Thymus (tissue), 11 donors: Measurements from ENCODE around the gene ADCY3. TPM values are rescaled to one million over a fixed set of nuclear protein-coding genes. Genes with fewer than 3 reads are reported as not detected.
"Not testable (repeated sequence)": the region's sequence is repeated elsewhere in the genome, so short reads cannot be mapped to it uniquely, and the experiment has no call there.

Experiments
- DNase-seq, 9 donors: peaks; one replicate each; pipeline ENCODE4 v3.0.0-alpha.2; 2013; ENCODE audit warnings: low spot score in 9 of 9, low read depth in 6 of 9, missing footprints in 1 of 9
- H3K27ac ChIP-seq, 2 donors: one replicate each; pipeline ENCODE4 v1.5.1; 2013; ENCODE audit warnings: control low read depth in 1 of 2, low read depth in 1 of 2, low read length in 1 of 2, mild to moderate bottlenecking in 1 of 2, moderate library complexity in 1 of 2
- H3K27me3 ChIP-seq, 2 donors: one replicate each; pipeline ENCODE4 v1.5.1; 2013; ENCODE audit warnings: low read length in 1 of 2; ENCODE audit not compliant: control insufficient read depth in 2 of 2, insufficient read depth in 1 of 2
- H3K36me3 ChIP-seq, 2 donors: one replicate each; pipeline ENCODE4 v1.5.1; 2013; ENCODE audit warnings: low read length in 1 of 2, mild to moderate bottlenecking in 1 of 2, moderate library complexity in 1 of 2; ENCODE audit not compliant: control insufficient read depth in 2 of 2, insufficient read depth in 2 of 2
- H3K4me1 ChIP-seq, 2 donors: one replicate each; pipeline ENCODE4 v1.5.1; 2013; ENCODE audit warnings: low read length in 2 of 2; ENCODE audit not compliant: control insufficient read depth in 2 of 2, insufficient read depth in 2 of 2
- H3K4me3 ChIP-seq, 2 donors: one replicate each; pipeline ENCODE4 v1.5.1; 2013; ENCODE audit warnings: low read length in 2 of 2, control low read depth in 1 of 2, mild to moderate bottlenecking in 1 of 2
- H3K9me3 ChIP-seq, 2 donors: one replicate each; pipeline ENCODE4 v1.5.1; 2013; ENCODE audit warnings: low read length in 1 of 2, mild to moderate bottlenecking in 1 of 2; ENCODE audit not compliant: control insufficient read depth in 2 of 2, insufficient read depth in 1 of 2
- WGBS: extraction: QIAGEN DNeasy Blood & Tissue Kit; methylation state at CpG from one replicate; pipeline ENCODE4 v1.1.7; 2013; 5-methylcytosine and 5-hydroxymethylcytosine counted together
- polyA plus RNA-seq: library from polyadenylated mRNA; stranded (reverse); fragments of 200-250 nt; gene quantifications from one replicate; pipeline ENCODE4 v1.2.3, GENCODE V29; 2013
- total RNA-seq: library from RNA; stranded (reverse); fragments of 120-200 nt; gene quantifications from one replicate; pipeline ENCODE4 v1.2.4, GENCODE V29; 2013
- donor health status: healthy.

ADCY3 gene
- total and polyA plus RNA-seq, 2 donors = 17.1 to 37.1 TPM

DNA sequence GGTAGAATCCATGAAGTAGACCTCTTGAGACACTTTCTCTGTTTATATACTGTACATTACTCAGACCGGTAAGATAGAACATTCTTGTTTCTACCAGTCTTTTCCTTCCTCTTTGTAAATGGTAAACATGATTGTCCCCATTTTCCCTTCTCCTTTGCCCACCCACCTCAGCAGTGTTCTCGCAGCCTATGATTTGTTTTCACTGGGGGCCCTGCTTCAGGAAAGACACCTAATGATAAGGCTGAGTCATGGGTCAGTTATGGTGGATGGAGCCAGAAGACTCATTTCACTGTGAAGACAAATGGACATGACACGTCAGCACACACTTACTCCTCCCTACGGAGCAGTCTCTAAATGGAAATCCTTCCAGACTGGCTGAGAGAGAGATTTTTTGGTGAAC lies 103.2 kb downstream of the ADCY3 start:
- no peaks in the 10 kb centered on the region for H3K27me3 ChIP-seq
- 99% methylated on average over 4 of the region's 4 CpGs for WGBS
- H3K4me3 ChIP-seq = no peak overlapping the region
- peaks cover 79 to 84% of the 10 kb centered on the region in 2 donors for H3K36me3 ChIP-seq
- H3K27ac ChIP-seq = no peak overlapping the region
- DNase-seq = no peak
- no peaks in the 10 kb centered on the region for H3K4me1 ChIP-seq
- no peaks in the 10 kb centered on the region for H3K9me3 ChIP-seq

DNA sequence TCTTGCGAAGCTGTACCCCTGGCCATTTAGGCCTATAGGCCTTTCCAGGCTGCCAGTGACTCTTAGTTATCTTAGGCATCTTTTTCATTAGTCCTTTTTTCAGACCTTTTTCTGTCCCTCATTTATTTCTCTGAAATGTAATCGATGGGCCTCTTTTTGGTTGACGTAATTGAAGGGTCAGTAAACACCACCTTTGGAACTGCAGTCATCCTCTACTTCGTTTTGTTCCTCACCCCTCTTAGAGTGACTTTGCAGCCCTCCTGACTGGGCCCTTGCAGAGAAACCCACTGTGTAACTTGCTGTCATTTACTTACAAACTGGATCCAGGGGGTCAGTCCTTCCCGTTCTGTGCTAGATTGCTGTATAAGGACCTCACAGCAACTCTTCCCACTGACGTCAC lies 103.6 kb downstream of the ADCY3 start:
- Histone ChIP-seq H3K36me3 (peaks cover 74 to 79% of the 10 kb centered on the region in 2 donors), H3K4me3 (no peak overlapping the region), H3K27me3 (no peaks in the 10 kb centered on the region), H3K4me1 (no peaks in the 10 kb centered on the region), H3K27ac (no peak overlapping the region), H3K9me3 (no peaks in the 10 kb centered on the region)
- 97% methylated on average over 6 of the region's 6 CpGs for WGBS
- no peak for DNase-seq

GRCh38 chr2:24815171-24815570 lies 104.9 kb downstream of the ADCY3 start:
- no peak for DNase-seq
- peaks cover 62 to 67% of the 10 kb centered on the region in 2 donors for H3K36me3 ChIP-seq
- no peak overlapping the region for H3K27ac ChIP-seq
- H3K27me3 ChIP-seq = no peaks in the 10 kb centered on the region
- no peak overlapping the region for H3K4me3 ChIP-seq
- no peaks in the 10 kb centered on the region for H3K9me3 ChIP-seq
- H3K4me1 ChIP-seq = no peaks in the 10 kb centered on the region
- WGBS = 97% methylated on average over 4 of the region's 4 CpGs

GRCh38 chr2:24814516-24814915 lies 105.5 kb downstream of the ADCY3 start:
- H3K9me3 ChIP-seq = no peaks in the 10 kb centered on the region
- no peak for DNase-seq
- H3K27me3 ChIP-seq = no peaks in the 10 kb centered on the region
- H3K4me1 ChIP-seq = no peaks in the 10 kb centered on the region
- H3K36me3 ChIP-seq = peaks cover 56 to 65% of the 10 kb centered on the region in 2 donors
- no peak overlapping the region for H3K27ac ChIP-seq
- 98% methylated on average over 4 of the region's 4 CpGs for WGBS
- no peak overlapping the region for H3K4me3 ChIP-seq

DNA sequence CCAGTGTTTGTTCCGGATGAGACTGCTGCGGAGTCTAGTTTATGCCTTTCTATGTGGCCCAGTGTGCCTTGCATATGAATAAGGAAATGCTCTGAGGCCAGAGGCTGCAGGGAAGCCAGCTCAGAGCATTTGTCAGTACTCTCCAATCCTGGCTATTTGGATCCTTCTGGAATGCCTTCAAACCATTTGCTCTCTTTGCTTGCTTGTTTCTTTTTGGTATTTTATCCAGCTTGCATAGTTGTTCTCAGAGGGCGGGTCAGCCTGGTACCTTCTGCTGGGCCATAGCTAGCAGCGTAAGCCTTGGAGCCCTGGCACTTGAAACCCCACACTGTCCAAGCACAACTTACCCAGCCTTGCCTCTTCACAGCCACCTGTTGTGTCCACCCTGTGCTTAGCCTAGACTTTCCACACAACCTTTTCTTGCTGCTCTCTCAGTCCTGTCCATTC lies 106.3 kb downstream of the ADCY3 start:
- Histone ChIP-seq H3K27me3 (no peaks in the 10 kb centered on the region), H3K27ac (no peak overlapping the region), H3K4me3 (no peak overlapping the region), H3K36me3 (peaks cover 50 to 57% of the 10 kb centered on the region in 2 donors), H3K4me1 (no peaks in the 10 kb centered on the region), H3K9me3 (no peaks in the 10 kb centered on the region)
- DNase-seq = no peak
- WGBS = 95% methylated on average over 4 of the region's 4 CpGs

DNA sequence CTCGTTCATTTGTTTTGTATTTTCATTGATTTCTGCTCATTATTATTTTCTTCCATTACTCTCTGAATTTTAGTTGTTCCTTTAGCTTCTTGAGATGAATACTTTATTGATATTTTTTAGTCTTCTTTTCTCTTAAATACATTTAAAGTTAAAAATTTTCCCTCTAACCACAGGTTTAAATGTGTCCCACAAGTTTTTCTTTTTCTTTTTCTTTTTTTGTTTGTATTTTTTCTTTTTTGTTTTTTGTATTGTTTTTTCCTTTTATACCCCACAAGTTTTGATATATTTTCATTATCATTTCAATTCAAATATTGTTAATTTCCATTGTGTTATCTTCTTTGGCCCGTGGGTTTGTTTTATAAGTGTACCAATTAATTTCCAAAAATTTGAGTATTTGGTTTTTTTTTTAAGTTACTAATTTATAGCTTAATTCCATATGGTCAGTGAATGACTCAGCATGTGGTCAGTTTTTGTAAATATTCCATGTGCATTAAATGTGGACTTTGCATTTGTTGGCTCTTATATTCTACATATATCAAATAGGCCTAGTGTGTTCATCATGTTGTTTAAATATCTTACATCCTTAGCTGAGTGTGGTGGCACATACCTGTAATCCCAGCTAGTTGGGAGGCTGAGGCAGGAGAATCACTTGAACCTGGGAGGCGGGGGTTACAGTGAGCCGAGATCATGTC lies 110.6 kb downstream of the ADCY3 start:
- no peak for DNase-seq
- Histone ChIP-seq H3K27ac (no peak overlapping the region), H3K36me3 (peaks cover 28 to 37% of the 10 kb centered on the region in 2 donors), H3K9me3 (peaks cover 0 to 6% of the 10 kb centered on the region in 2 donors), H3K4me1 (no peaks in the 10 kb centered on the region), H3K27me3 (no peaks in the 10 kb centered on the region), H3K4me3 (no peak overlapping the region)
- 98% methylated on average over 4 of the region's 4 CpGs for WGBS

DNA sequence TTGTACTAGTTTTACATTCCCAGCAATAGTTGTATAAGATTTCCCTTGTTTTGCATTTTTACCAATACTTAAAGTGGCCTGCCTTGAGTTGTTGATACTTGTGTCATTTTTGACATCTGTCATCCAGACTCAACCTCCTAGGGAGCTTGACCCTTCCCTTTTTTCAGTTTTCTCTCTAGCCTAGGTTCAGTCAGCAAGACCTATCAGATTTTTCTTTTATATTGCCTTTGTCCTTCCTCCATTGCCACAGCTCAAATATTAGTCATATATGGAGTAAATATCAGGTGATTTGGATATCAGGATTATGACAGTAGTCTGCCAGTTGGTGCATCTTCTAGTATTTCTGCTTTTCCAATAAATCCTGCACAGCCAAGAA lies 113.4 kb downstream of the ADCY3 start:
- Histone ChIP-seq H3K36me3 (peaks cover 14 to 25% of the 10 kb centered on the region in 2 donors), H3K27ac (no peak overlapping the region), H3K27me3 (no peaks in the 10 kb centered on the region), H3K4me1 (no peaks in the 10 kb centered on the region), H3K4me3 (no peak overlapping the region), H3K9me3 (peaks cover 0 to 6% of the 10 kb centered on the region in 2 donors)
- no peak for DNase-seq

- H3K4me1 ChIP-seq, DNase-seq, H3K9me3 ChIP-seq, H3K4me3 ChIP-seq, H3K27ac ChIP-seq, H3K27me3 ChIP-seq: not testable (repeated sequence)
- peaks cover 14 to 25% of the 10 kb centered on the region in 2 donors for H3K36me3 ChIP-seq
- 95% methylated on average over 25 of the region's 25 CpGs for WGBS
Observed at GRCh38 chr2:24805811-24806660, 114.0 kb downstream of the ADCY3 start.

- H3K27me3 ChIP-seq, H3K4me3 ChIP-seq, H3K9me3 ChIP-seq, DNase-seq, H3K27ac ChIP-seq, H3K4me1 ChIP-seq: not testable (repeated sequence)
- peaks cover 22 to 43% of the 10 kb centered on the region in 2 donors for H3K36me3 ChIP-seq
- WGBS = 94% methylated on average over 5 of the region's 5 CpGs
Observed at GRCh38 chr2:24800487-24800886, 119.5 kb downstream of the ADCY3 start.
